T-cell (primary cell): ENCODE measurements around the gene MYOM1. TPM values are rescaled to one million over a fixed set of nuclear protein-coding genes. Genes with fewer than 3 reads are reported as not detected.

Experiments used
- ATAC-seq, 4 experiments: fragments of 200-7000 bp in 3 of 4; fragments of 150-1000 bp in 1 of 4; cut with Tn5 transposase; replicated peaks in 1 of 4; 1 replicate in 3 of 4; 2 replicates in 1 of 4; pipeline ENCODE4 v1.10.0; 2021; ENCODE audit warnings: moderate library complexity in 3 of 4, mild to moderate bottlenecking in 2 of 4, moderate number of reproducible peaks in 1 of 4
- CTCF ChIA-PET, 2 donors: fragments of 300-600 bp; sonication (Branson Sonifier 250); formaldehyde crosslinking; loops; one replicate each; lab custom pipeline; 2022; ENCODE audit warnings: antibody characterized with exemption in 2 of 2; lab: Charles Lee
- POLR2A ChIA-PET, 2 donors: fragments of 300-600 bp; sonication (Branson Sonifier 250); formaldehyde crosslinking; loops; one replicate each; lab custom pipeline; 2022; ENCODE audit warnings: antibody characterized with exemption in 2 of 2; lab: Charles Lee
- DNase-seq, 35 experiments: peaks; one replicate each; pipeline versions ENCODE4 v3.0.0 to v3.0.0-alpha.2; 2013 to 2023
- H3K27ac ChIP-seq: one replicate; pipeline ENCODE4 v1.5.1; 2013; ENCODE audit warnings: low read length
- H3K27me3 ChIP-seq, 2 experiments: replicated peaks in 1 of 2; 1 replicate in 1 of 2; 2 replicates in 1 of 2; pipeline versions ENCODE4 v1.6.1 to v1.7.0; 2013; ENCODE audit warnings: low read length in 1 of 2, mixed read lengths in 1 of 2; ENCODE audit not compliant: control insufficient read depth in 2 of 2, insufficient read depth in 2 of 2; ENCODE audit errors: extremely low read depth in 1 of 2
- H3K36me3 ChIP-seq, 2 donors: 1 replicate in 1 of 2; 2 replicates in 1 of 2; pipeline versions ENCODE4 v1.6.1 to v1.7.0; 2013; ENCODE audit warnings: low read length in 1 of 2; ENCODE audit not compliant: control insufficient read depth in 2 of 2, insufficient read depth in 1 of 2; ENCODE audit errors: extremely low read depth in 1 of 2
- H3K4me1 ChIP-seq, 2 experiments: 1 replicate in 1 of 2; 2 replicates in 1 of 2; pipeline versions ENCODE4 v1.6.1 to v1.7.0; 2013; ENCODE audit warnings: low read length in 2 of 2, mixed read lengths in 1 of 2; ENCODE audit not compliant: insufficient read depth in 2 of 2, control insufficient read depth in 1 of 2; ENCODE audit errors: extremely low read depth in 1 of 2
- H3K4me3 ChIP-seq, 2 donors: 1 replicate in 1 of 2; 2 replicates in 1 of 2; pipeline versions ENCODE4 v1.5.1 to v1.7.0; 2013; ENCODE audit warnings: mild to moderate bottlenecking in 2 of 2, low read length in 1 of 2, moderate library complexity in 1 of 2; ENCODE audit not compliant: control insufficient read depth in 1 of 2; ENCODE audit errors: extremely low read depth in 1 of 2
- H3K9me3 ChIP-seq: 2 replicates; pipeline ENCODE4 v1.7.0; 2013
- H3K27ac Mint-ChIP-seq, 2 donors: one replicate each; pipeline ENCODE4 v1.8.0; 2020 to 2021; ENCODE audit warnings: mild to moderate bottlenecking in 2 of 2, mixed read lengths in 2 of 2
- H3K27me3 Mint-ChIP-seq, 2 donors: one replicate each; pipeline ENCODE4 v1.8.0; 2021 to 2022; ENCODE audit warnings: mixed read lengths in 2 of 2
- H3K36me3 Mint-ChIP-seq: one replicate; pipeline ENCODE4 v1.8.0; 2021; ENCODE audit warnings: mixed read lengths
- H3K4me1 Mint-ChIP-seq, 3 donors: one replicate each; pipeline ENCODE4 v1.8.0; 2020 to 2022; ENCODE audit warnings: mixed read lengths in 3 of 3, mild to moderate bottlenecking in 1 of 3
- H3K4me3 Mint-ChIP-seq, 3 donors: one replicate each; pipeline ENCODE4 v1.8.0; 2020 to 2022; ENCODE audit warnings: mild to moderate bottlenecking in 3 of 3, mixed read lengths in 3 of 3, moderate library complexity in 3 of 3
- H3K9me3 Mint-ChIP-seq, 3 donors: one replicate each; pipeline ENCODE4 v1.8.0; 2020 to 2022; ENCODE audit warnings: mixed read lengths in 3 of 3
- WGBS: methylation state at CpG from one replicate; pipeline ENCODE4 v1.1.5; 2013; ENCODE audit warnings: missing lambda C conversion rate; ENCODE audit not compliant: insufficient coverage; 5-methylcytosine and 5-hydroxymethylcytosine counted together
- total RNA-seq, 35 experiments: library from RNA in 6 of 35; stranded (reverse) in 6 of 35; fragments of 120-200 nt in 1 of 35; gene quantifications; one replicate each; pipeline versions ENCODE4 v1.2.1 to v1.2.4 and lab custom pipeline; 2013 to 2026

Gene MYOM1
- total RNA-seq, 5 donors from 2014 or later (not counting 1 experiment from before 2014, with no cell fraction given): 0.98 to 7.0 (median 1.9) TPM

DNA sequence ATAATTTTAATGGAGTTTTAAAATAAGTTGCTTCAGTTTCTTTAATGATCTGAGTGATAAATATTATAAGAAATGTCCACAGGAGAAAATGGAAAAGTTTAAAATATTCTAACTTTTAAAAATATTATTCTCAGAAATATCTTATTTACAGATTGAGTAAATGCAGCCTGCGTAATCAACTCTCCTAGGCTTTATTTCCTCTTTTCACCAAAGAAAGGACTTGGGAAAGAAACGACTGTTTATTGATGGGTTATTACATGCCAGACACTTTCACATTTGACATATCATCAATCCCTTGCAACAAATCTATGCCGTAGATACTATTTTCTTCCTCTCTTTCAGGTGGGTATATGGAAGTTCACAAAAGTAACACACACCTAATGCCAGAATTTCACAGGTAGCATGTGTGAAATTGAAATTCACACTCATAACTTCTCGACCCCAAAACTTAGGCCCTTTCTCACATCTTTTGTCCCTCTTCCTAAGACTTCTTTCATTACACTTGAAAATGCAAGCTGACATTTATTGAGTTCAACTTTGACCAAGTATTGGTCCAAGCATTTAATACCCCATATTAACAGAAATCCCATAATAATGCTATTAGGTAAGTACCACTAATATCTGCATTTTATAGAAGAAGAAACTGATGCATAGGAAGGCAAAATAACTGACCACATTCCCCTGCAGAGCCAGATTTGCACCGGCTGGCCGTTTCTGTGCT, 49.2 kb downstream of the MYOM1 start:
- WGBS: no CpG with 5 or more reads among the region's 6 CpGs
- Mint-ChIP-seq H3K27me3 (no peaks in the 10 kb centered on the region), H3K4me1 (no peaks in the 10 kb centered on the region), H3K27ac (no peak overlapping the region), H3K36me3 (peaks cover 12% of the 10 kb centered on the region), H3K9me3 (no peaks in the 10 kb centered on the region), H3K4me3 (no peak overlapping the region)
- Histone ChIP-seq H3K36me3 (no peaks in the 10 kb centered on the region), H3K9me3 (no peaks in the 10 kb centered on the region), H3K27ac (no peak overlapping the region), H3K27me3 (no peaks in the 10 kb centered on the region), H3K4me1 (no peaks in the 10 kb centered on the region), H3K4me3 (no peak overlapping the region)
- no peak for ATAC-seq
- ChIA-PET POLR2A (interaction anchor here in 1 of 2 donors (0.6 kb wide), 1 partner anchor 61 kb away, joined by 5 read pairs; no protein-coding TSS in a partner anchor), CTCF (interaction anchor here in 1 of 2 donors (1.0 kb wide), 1 partner anchor 19 kb away, joined by 3 read pairs; no protein-coding TSS in a partner anchor)
- DNase-seq: no peak

DNA sequence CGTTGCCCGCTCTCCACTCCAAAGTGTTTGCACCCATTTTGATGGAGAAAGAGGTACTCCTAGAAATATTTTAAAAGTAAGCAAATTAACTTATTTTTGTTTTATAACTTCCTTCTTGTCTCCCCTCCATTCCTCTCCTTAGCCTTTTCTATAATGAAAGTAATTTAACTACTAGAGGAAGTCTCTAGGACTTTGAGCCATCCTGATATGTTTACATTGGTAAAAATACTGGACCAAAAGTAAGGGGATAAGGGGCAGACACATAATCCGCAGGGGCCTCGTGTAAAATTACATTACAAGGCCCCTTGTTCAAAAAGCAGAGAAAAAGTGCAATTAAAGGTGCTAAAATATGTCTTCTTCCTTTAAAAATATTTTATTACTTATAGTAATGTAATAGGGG, 55.4 kb downstream of the MYOM1 start:
- H3K4me3 Mint-ChIP-seq: no peak overlapping the region
- no peaks in the 10 kb centered on the region for H3K9me3 ChIP-seq
- CTCF ChIA-PET: no interaction called here
- no CpG with 5 or more reads among the region's 4 CpGs for WGBS
- no peak overlapping the region for H3K27ac ChIP-seq
- no peaks in the 10 kb centered on the region for H3K9me3 Mint-ChIP-seq
- no peaks in the 10 kb centered on the region for H3K4me1 ChIP-seq
- no peaks in the 10 kb centered on the region for H3K27me3 ChIP-seq
- no peak for DNase-seq
- peaks cover 0 to 4% of the 10 kb centered on the region in 2 donors for H3K36me3 ChIP-seq
- POLR2A ChIA-PET: no interaction called here
- H3K4me1 Mint-ChIP-seq: no peaks in the 10 kb centered on the region
- ATAC-seq: no peak
- no peak overlapping the region for H3K27ac Mint-ChIP-seq
- peaks cover 25% of the 10 kb centered on the region for H3K36me3 Mint-ChIP-seq
- no peaks in the 10 kb centered on the region for H3K27me3 Mint-ChIP-seq
- no peak overlapping the region for H3K4me3 ChIP-seq

DNA sequence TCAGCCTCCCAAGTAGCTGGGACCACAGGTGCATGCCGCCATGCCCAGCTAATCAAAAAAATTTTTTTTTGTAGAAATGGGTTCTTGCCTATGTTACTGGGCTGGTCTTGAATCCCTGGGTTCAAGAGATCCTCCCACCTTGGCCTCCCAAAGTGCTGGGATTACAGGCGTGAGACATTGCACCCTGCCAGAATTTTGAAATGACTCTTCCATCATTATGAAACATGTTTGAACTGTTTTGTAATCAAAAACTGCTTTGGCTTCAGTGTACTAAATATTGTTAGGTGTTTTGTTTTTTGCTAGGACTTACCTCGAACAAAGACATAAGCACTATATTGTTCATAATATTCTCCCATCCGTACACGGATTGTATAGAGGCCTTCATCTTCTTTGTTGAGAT, 55.8 kb downstream of the MYOM1 start:
- WGBS: no CpG with 5 or more reads among the region's 5 CpGs
- no peaks in the 10 kb centered on the region for H3K4me1 ChIP-seq
- H3K4me3 ChIP-seq: no peak overlapping the region
- no peaks in the 10 kb centered on the region for H3K9me3 ChIP-seq
- ChIA-PET CTCF (interaction anchor here (0.5 to 0.6 kb wide), 2 partner anchors 13 to 50 kb away, joined by 3 to 5 read pairs; no protein-coding TSS in a partner anchor), POLR2A (no interaction called here)
- no peak for DNase-seq
- no peaks in the 10 kb centered on the region for H3K27me3 ChIP-seq
- Mint-ChIP-seq H3K27ac (no peak overlapping the region), H3K36me3 (peaks cover 25% of the 10 kb centered on the region), H3K27me3 (no peaks in the 10 kb centered on the region), H3K4me1 (no peaks in the 10 kb centered on the region), H3K4me3 (no peak overlapping the region), H3K9me3 (no peaks in the 10 kb centered on the region)
- H3K36me3 ChIP-seq: peaks cover 0 to 4% of the 10 kb centered on the region in 2 donors
- H3K27ac ChIP-seq: no peak overlapping the region
- no peak for ATAC-seq

DNA sequence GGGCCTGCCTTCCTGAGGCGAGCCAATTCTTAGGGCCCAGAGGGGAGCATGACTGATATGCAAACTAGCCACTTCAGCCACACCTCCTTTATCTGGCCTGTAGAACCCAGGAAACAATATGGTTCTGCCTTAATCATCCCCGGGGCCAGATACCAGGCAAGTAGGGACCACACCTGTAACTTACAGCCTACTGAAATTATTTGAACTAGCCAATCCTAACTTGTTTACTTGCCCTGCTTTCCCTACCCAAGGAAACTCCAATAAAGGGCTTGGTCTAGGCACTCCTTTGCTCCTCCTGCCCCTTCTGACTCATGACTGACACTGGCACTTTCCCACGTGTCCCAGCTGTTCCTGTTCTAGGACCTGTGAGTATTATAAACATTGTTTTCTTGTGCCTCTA, 57.6 kb downstream of the MYOM1 start:
- H3K9me3 Mint-ChIP-seq: no peaks in the 10 kb centered on the region
- H3K27ac Mint-ChIP-seq: no peak overlapping the region
- DNase-seq: no peak
- ChIA-PET POLR2A (interaction anchor here in 1 of 2 donors (0.5 kb wide), 1 partner anchor 257 kb away, joined by 3 read pairs; no protein-coding TSS in a partner anchor), CTCF (interaction anchor here (0.6 to 1.1 kb wide), 4 partner anchors 10 to 229 kb away, joined by 3 to 5 read pairs (median 4); no protein-coding TSS in a partner anchor)
- no peak for ATAC-seq
- 79% methylated on average over 2 of the region's 3 CpGs for WGBS
- Histone ChIP-seq H3K4me3 (no peak overlapping the region), H3K4me1 (no peaks in the 10 kb centered on the region), H3K27me3 (no peaks in the 10 kb centered on the region), H3K9me3 (no peaks in the 10 kb centered on the region), H3K36me3 (peaks cover 0 to 4% of the 10 kb centered on the region in 2 donors), H3K27ac (no peak overlapping the region)
- H3K36me3 Mint-ChIP-seq: peaks cover 20% of the 10 kb centered on the region
- no peaks in the 10 kb centered on the region for H3K27me3 Mint-ChIP-seq
- no peak overlapping the region for H3K4me3 Mint-ChIP-seq
- no peaks in the 10 kb centered on the region for H3K4me1 Mint-ChIP-seq

DNA sequence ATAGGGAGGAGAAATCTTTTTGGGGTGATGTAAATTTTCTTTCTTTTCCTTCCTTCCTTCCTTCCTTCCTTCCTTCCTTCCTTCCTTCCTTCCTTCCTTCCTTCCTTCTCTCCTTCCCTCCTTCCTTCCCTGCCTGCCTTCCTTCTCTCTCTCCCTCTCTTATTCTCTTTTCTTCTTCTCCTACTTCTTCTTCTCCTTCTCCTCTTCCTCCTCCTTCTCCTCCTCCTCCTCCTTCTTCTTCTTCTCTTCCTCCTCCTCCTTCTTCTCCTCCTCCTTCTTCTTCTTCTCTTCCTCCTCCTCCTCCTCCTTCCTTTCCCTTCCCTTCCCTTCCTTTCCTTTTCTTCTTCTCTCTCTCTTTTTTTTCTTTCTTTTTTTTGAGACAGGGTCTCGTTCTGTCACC, 59.9 kb downstream of the MYOM1 start:
- no peak for DNase-seq
- Mint-ChIP-seq H3K4me3 (no peak overlapping the region), H3K9me3 (no peaks in the 10 kb centered on the region), H3K27me3 (no peaks in the 10 kb centered on the region), H3K27ac (no peak overlapping the region), H3K36me3 (peaks cover 20% of the 10 kb centered on the region), H3K4me1 (no peaks in the 10 kb centered on the region)
- Histone ChIP-seq H3K9me3 (no peaks in the 10 kb centered on the region), H3K4me3 (no peak overlapping the region), H3K27me3 (no peaks in the 10 kb centered on the region), H3K27ac (no peak overlapping the region), H3K36me3 (peaks cover 0 to 4% of the 10 kb centered on the region in 2 donors), H3K4me1 (no peaks in the 10 kb centered on the region)
- CTCF ChIA-PET: interaction anchor here in 1 of 2 donors (0.6 kb wide), 1 partner anchor 236 kb away, joined by 3 read pairs; no protein-coding TSS in a partner anchor
- no peak for ATAC-seq
- POLR2A ChIA-PET: interaction anchor here in 1 of 2 donors (0.5 kb wide), 1 partner anchor 393 kb away, joined by 3 read pairs; no protein-coding TSS in a partner anchor
- no CpG with 5 or more reads among the region's 1 CpG for WGBS

DNA sequence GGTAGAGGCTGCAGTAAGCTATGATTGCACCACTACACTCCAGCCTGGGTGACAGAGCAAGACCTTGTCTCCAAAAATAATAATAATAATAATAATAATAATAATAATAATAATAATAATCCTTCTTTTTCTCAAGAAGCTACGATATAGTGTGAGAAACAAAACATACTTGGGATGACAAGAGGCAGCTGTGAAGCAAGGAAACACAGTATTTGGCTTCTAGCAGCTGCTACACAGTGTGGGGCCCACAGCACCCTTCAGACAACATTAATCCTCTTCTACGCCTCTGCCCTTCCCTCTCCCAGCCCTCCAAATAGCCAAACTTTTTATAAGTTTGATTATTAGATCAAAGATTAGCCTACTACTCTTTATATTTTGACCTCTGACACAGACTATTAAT, 62.2 kb downstream of the MYOM1 start:
- Mint-ChIP-seq H3K4me3 (no peak overlapping the region), H3K36me3 (peaks cover 10% of the 10 kb centered on the region), H3K27me3 (no peaks in the 10 kb centered on the region), H3K27ac (no peak overlapping the region), H3K9me3 (no peaks in the 10 kb centered on the region), H3K4me1 (no peaks in the 10 kb centered on the region)
- Histone ChIP-seq H3K4me1 (no peaks in the 10 kb centered on the region), H3K36me3 (peaks cover 0 to 2% of the 10 kb centered on the region in 2 donors), H3K9me3 (no peaks in the 10 kb centered on the region), H3K4me3 (no peak overlapping the region), H3K27me3 (no peaks in the 10 kb centered on the region), H3K27ac (no peak overlapping the region)
- CTCF ChIA-PET: no interaction called here
- WGBS: no CpG with 5 or more reads among the region's 2 CpGs
- no peak for DNase-seq
- ATAC-seq: no peak
- POLR2A ChIA-PET: interaction anchor here in 1 of 2 donors (0.6 kb wide), 1 partner anchor 476 kb away, joined by 10 read pairs; no protein-coding TSS in a partner anchor
